Mesothelial cell of epicardium (in vitro differentiated cells): Measurements from ENCODE around the gene RASGRF2. TPM values are rescaled to one million over a fixed set of nuclear protein-coding genes. Genes with fewer than 3 reads are reported as not detected.

Experiments used
- DNase-seq, 2 experiments: peaks; one replicate each; pipeline ENCODE4 v3.0.0; 2021; ENCODE audit warnings: low spot score in 2 of 2; ENCODE audit not compliant: unreplicated experiment in 2 of 2
- H3K27ac Mint-ChIP-seq: 2 replicates; pipeline ENCODE4 v1.8.0; 2021; ENCODE audit warnings: mixed read lengths
- H3K27me3 Mint-ChIP-seq: 2 replicates; pipeline ENCODE4 v1.8.0; 2021; ENCODE audit warnings: low read depth, mixed read lengths
- H3K36me3 Mint-ChIP-seq: 2 replicates; pipeline ENCODE4 v1.8.0; 2021; ENCODE audit warnings: mixed read lengths
- H3K4me1 Mint-ChIP-seq: 2 replicates; pipeline ENCODE4 v1.8.0; 2021; ENCODE audit warnings: mixed read lengths
- H3K4me3 Mint-ChIP-seq: 2 replicates; pipeline ENCODE4 v1.8.0; 2021; ENCODE audit warnings: mild to moderate bottlenecking, moderate library complexity, mixed read lengths
- H3K9me3 Mint-ChIP-seq: 2 replicates; pipeline ENCODE4 v1.8.0; 2021; ENCODE audit warnings: mixed read lengths
- CTCF ChIP-seq: fragments of 200-600 bp; sonication (generic); IDR thresholded peaks from one replicate; pipeline ENCODE4 v1.5.0; 2021; ENCODE audit warnings: antibody characterized with exemption; ENCODE audit not compliant: unreplicated experiment
- total RNA-seq: library from RNA; stranded (reverse); gene quantifications from 3 replicates; pipeline ENCODE4 v1.2.1, GENCODE V29; 2021

Gene RASGRF2
- total RNA-seq, 1 donor from 2014 or later: 5.7 TPM

- H3K9me3 Mint-ChIP-seq: no peaks in the 10 kb centered on the region
- peaks cover 3% of the 10 kb centered on the region for H3K36me3 Mint-ChIP-seq
- H3K27ac Mint-ChIP-seq: peak overlapping the region; percentile 37
- no peak overlapping the region for H3K4me3 Mint-ChIP-seq
- peaks cover 15% of the 10 kb centered on the region for H3K4me1 Mint-ChIP-seq
- no peak for TF ChIP-seq CTCF
- no peaks in the 10 kb centered on the region for H3K27me3 Mint-ChIP-seq
- DNase-seq: no peak
Measured at GRCh38 chr5:81171769-81172168, 211.6 kb downstream of the RASGRF2 start.

GRCh38 chr5:81172710-81173109 lies 212.5 kb downstream of the RASGRF2 start:
- Mint-ChIP-seq H3K4me1 (peaks cover 7% of the 10 kb centered on the region), H3K4me3 (no peak overlapping the region), H3K27ac (no peak overlapping the region), H3K36me3 (peaks cover 3% of the 10 kb centered on the region), H3K9me3 (peaks cover 3% of the 10 kb centered on the region), H3K27me3 (no peaks in the 10 kb centered on the region)
- no peak for DNase-seq
- TF ChIP-seq CTCF: no peak

GRCh38 chr5:81177061-81177460 lies 216.9 kb downstream of the RASGRF2 start:
- Mint-ChIP-seq H3K4me1 (peaks cover 14% of the 10 kb centered on the region), H3K36me3 (no peaks in the 10 kb centered on the region), H3K4me3 (no peak overlapping the region), H3K27ac (no peak overlapping the region), H3K27me3 (no peaks in the 10 kb centered on the region), H3K9me3 (peaks cover 3% of the 10 kb centered on the region)
- DNase-seq: no peak
- TF ChIP-seq CTCF: no peak

- no peak for DNase-seq
- Mint-ChIP-seq H3K4me1 (peaks cover 35% of the 10 kb centered on the region), H3K27ac (no peak overlapping the region), H3K4me3 (no peak overlapping the region), H3K36me3 (no peaks in the 10 kb centered on the region), H3K9me3 (peaks cover 3% of the 10 kb centered on the region), H3K27me3 (no peaks in the 10 kb centered on the region)
- TF ChIP-seq CTCF: no peak
Measured at GRCh38 chr5:81179959-81180358, 219.8 kb downstream of the RASGRF2 start.

- TF ChIP-seq CTCF: no peak
- no peak overlapping the region for H3K4me3 Mint-ChIP-seq
- no peak overlapping the region for H3K27ac Mint-ChIP-seq
- H3K36me3 Mint-ChIP-seq: no peaks in the 10 kb centered on the region
- H3K27me3 Mint-ChIP-seq: no peaks in the 10 kb centered on the region
- no peak for DNase-seq
- H3K4me1 Mint-ChIP-seq: peaks cover 41% of the 10 kb centered on the region
- peaks cover 3% of the 10 kb centered on the region for H3K9me3 Mint-ChIP-seq
Measured at GRCh38 chr5:81180780-81181460, 220.8 kb downstream of the RASGRF2 start.
